K562 (cell line): Measurements from ENCODE around the gene HSF5. TPM values are rescaled to one million over a fixed set of nuclear protein-coding genes. Genes with fewer than 3 reads are reported as not detected.

Experiments used
- ATAC-seq: fragments of 200-7000 bp; cut with Tn5 transposase; 3 replicates; pipeline ENCODE4 v1.9.1; 2020; ENCODE audit warnings: moderate library complexity
- BruUV-seq: library from RNA; stranded (reverse); fragments of 400-500 nt; replicated peaks from 2 replicates; lab custom pipeline; 2021; lab: Mats Ljungman, UMichigan
- CTCF ChIA-PET: fragments of 300-600 bp; formaldehyde crosslinking; extraction: SDS; loops from one replicate; lab custom pipeline; 2021; ENCODE audit warnings: low intra/inter-chr PET ratio; lab: Yijun Ruan, JAX
- POLR2A ChIA-PET: fragments of 300-600, 350-650 bp; sonication (Branson Sonifier 250); formaldehyde crosslinking; extraction: SDS; loops from one replicate; lab custom pipeline; 2021; ENCODE audit warnings: antibody characterized with exemption, inconsistent platforms; lab: Yijun Ruan, JAX
- DNase-seq, 4 experiments: peaks; one replicate each; pipeline versions ENCODE4 v3.0.0 to v3.0.0-alpha.2; 2011 to 2018; ENCODE audit warnings: low spot score in 3 of 4, mixed read lengths in 3 of 4; ENCODE audit errors: extremely low read depth in 1 of 4
- FAIRE-seq: peaks from 2 replicates; lab custom pipeline; 2011; peaks lifted over from hg19 to GRCh38; lab: Jason Lieb, UNC
- H2AFZ ChIP-seq: 2 replicates; pipeline ENCODE4 v1.6.0; 2011; ENCODE audit warnings: low read depth, low read length, control low read depth, inconsistent platforms
- H3K27ac ChIP-seq: fragments of 200-600 bp; 3 replicates; pipeline ENCODE4 v1.8.0; 2011; ENCODE audit warnings: low read depth, mild to moderate bottlenecking, control low read depth, inconsistent platforms, low read length, moderate library complexity, mixed read lengths; ENCODE audit errors: extremely low read depth
- H3K27me3 ChIP-seq, 2 experiments: fragments of 300-600 bp in 1 of 2; 2 replicates in 1 of 2; 3 replicates in 1 of 2; pipeline versions ENCODE4 v1.6.0 to v1.8.0; 2011; ENCODE audit warnings: inconsistent platforms in 2 of 2, low read length in 2 of 2, mild to moderate bottlenecking in 1 of 2, mixed read lengths in 1 of 2, moderate library complexity in 1 of 2; ENCODE audit not compliant: control insufficient read depth in 2 of 2, insufficient read depth in 2 of 2
- H3K36me3 ChIP-seq: fragments of 300-600 bp; 3 replicates; pipeline ENCODE4 v1.8.0; 2011; ENCODE audit warnings: mild to moderate bottlenecking, low read length, inconsistent platforms; ENCODE audit not compliant: control insufficient read depth, insufficient read depth
- H3K4me1 ChIP-seq, 2 experiments: fragments of 200-600 bp in 1 of 2; replicated peaks in 1 of 2; 2 replicates in 1 of 2; 3 replicates in 1 of 2; pipeline versions ENCODE4 v1.5.1 to v1.8.0; 2011; ENCODE audit warnings: inconsistent platforms in 2 of 2, low read length in 2 of 2, mild to moderate bottlenecking in 1 of 2, mixed read lengths in 1 of 2, moderate library complexity in 1 of 2; ENCODE audit not compliant: control insufficient read depth in 2 of 2, insufficient read depth in 2 of 2
- H3K4me2 ChIP-seq: 2 replicates; pipeline ENCODE4 v1.6.1; 2011; ENCODE audit warnings: low read length, control low read depth, inconsistent platforms, mixed read lengths; ENCODE audit not compliant: insufficient read depth
- H3K4me3 ChIP-seq: fragments of 200-600 bp; sonication (generic), shearing (Covaris generic); 2 replicates; pipeline ENCODE4 v1.5.1; 2016; ENCODE audit warnings: control low read depth, inconsistent platforms
- H3K79me2 ChIP-seq: fragments of 200-600 bp; 3 replicates; pipeline ENCODE4 v1.8.0; 2011; ENCODE audit warnings: low read length, inconsistent platforms; ENCODE audit not compliant: control insufficient read depth, insufficient read depth
- H3K9ac ChIP-seq, 2 experiments: 2 replicates each; pipeline versions ENCODE4 v1.6.0 to v1.6.1; 2011; ENCODE audit warnings: low read depth in 2 of 2, low read length in 2 of 2, control low read depth in 1 of 2, inconsistent platforms in 1 of 2, mild to moderate bottlenecking in 1 of 2, mixed read lengths in 1 of 2; ENCODE audit not compliant: insufficient read depth in 1 of 2
- H3K9me1 ChIP-seq: one replicate; pipeline ENCODE4 v1.6.0; 2011; ENCODE audit warnings: inconsistent platforms, mild to moderate bottlenecking, low read length, moderate library complexity; ENCODE audit not compliant: control insufficient read depth, insufficient read depth
- H3K9me3 ChIP-seq: replicated peaks from 2 replicates; pipeline ENCODE4 v1.5.1; 2011; ENCODE audit warnings: low read depth, low read length, inconsistent platforms; ENCODE audit not compliant: control insufficient read depth, insufficient read depth
- H4K20me1 ChIP-seq: replicated peaks from 2 replicates; pipeline ENCODE4 v1.6.1; 2011; ENCODE audit warnings: low read length, inconsistent platforms, mixed read lengths; ENCODE audit not compliant: control insufficient read depth, insufficient read depth
- CBFA2T3 ChIP-seq: fragments of 450-650 bp; IDR thresholded peaks from 2 replicates; pipeline ENCODE4 v1.6.1; 2017
- CHD7 ChIP-seq: fragments of 200-600 bp; sonication (generic); IDR thresholded peaks from one replicate; pipeline ENCODE4 v1.6.1; 2012; ENCODE audit warnings: mild to moderate bottlenecking, low read depth, low read length, inconsistent platforms
- NFRKB ChIP-seq: fragments of 450-650 bp; IDR thresholded peaks from 2 replicates; pipeline ENCODE4 v1.6.1; 2016; ENCODE audit warnings: low read depth
- POLR2AphosphoS2 ChIP-seq: IDR thresholded peaks from 2 replicates; pipeline ENCODE4 v1.6.1; 2012; ENCODE audit warnings: low read length, improper control_type of control experiment
- SAFB2 ChIP-seq: fragments of 200-400 bp; formaldehyde crosslinking; IDR thresholded peaks from 2 replicates; pipeline ENCODE4 v1.6.1; 2018; ENCODE audit warnings: borderline replicate concordance, low read length, low read depth, moderate library complexity; ENCODE audit not compliant: severe bottlenecking
- SPI1 ChIP-seq: IDR thresholded peaks from 2 replicates; pipeline ENCODE4 v1.6.1; 2011; ENCODE audit warnings: low read depth, low read length, control low read depth, borderline replicate concordance
- TCF7 ChIP-seq: sonication (generic); IDR thresholded peaks from 2 replicates; pipeline ENCODE4 v1.6.1; 2016; ENCODE audit warnings: antibody characterized with exemption, borderline replicate concordance
- TCFL5 ChIP-seq: fragments of 250-450 bp; sonication (Bioruptor Pico); conservative IDR thresholded peaks from 2 replicates; pipeline ENCODE4 v1.6.1; 2021; ENCODE audit warnings: mild to moderate bottlenecking, moderate library complexity, matching md5 sums
- ZNF41 ChIP-seq: fragments of 250-450 bp; sonication (Bioruptor Pico); conservative IDR thresholded peaks from 2 replicates; pipeline ENCODE4 v1.4.0; 2020; ENCODE audit warnings: mild to moderate bottlenecking
- WGBS: fragments of 100-300 bp; shearing (Covaris generic); methylation state at CpG from one replicate; pipeline ENCODE4 v1.1.6; 2016; ENCODE audit warnings: low coverage, mixed read lengths; ENCODE audit not compliant: insufficient coverage; ENCODE audit errors: missing lambda C conversion rate; 5-methylcytosine and 5-hydroxymethylcytosine counted together
- in situ Hi-C: fragments of 300-500 bp; cut with MboI; formaldehyde crosslinking; loops from 4 replicates; pipeline ENCODE4 v1.15.0; 2018; ENCODE audit warnings: inconsistent platforms, mixed read lengths
- intact Hi-C: fragments of 100-400 bp; cut with micrococcal nuclease; formaldehyde crosslinking; loops from 2 replicates; pipeline ENCODE4 v1.14.2; 2022
- polyA plus RNA-seq, 8 experiments: library from polyadenylated mRNA; depleted of rRNA in 4 of 8; stranded (reverse) in 5 of 8; unstranded in 3 of 8; fragments of >200 nt; fragmentation: Nextera tagmentation in 2 of 8; fragmentation: Illumina TruSeq in 1 of 8; extraction: Ambion mirVana in 2 of 8; extraction: Trizol in 1 of 8; gene quantifications; 2 replicates each; pipeline versions ENCODE4 v1.2.1 to v1.2.3, GENCODE V29; 2011 to 2014; ENCODE audit warnings: inconsistent platforms in 1 of 8, missing spikeins in 1 of 8
- total RNA-seq, 7 experiments: library from RNA; depleted of rRNA in 6 of 7; stranded (reverse); fragments of >200 nt in 6 of 7; fragmentation: Illumina TruSeq in 2 of 7; extraction: Trizol in 2 of 7; gene quantifications; 2 replicates each; pipeline versions ENCODE4 v1.2.1 to v1.2.3, GENCODE V29; 2011 to 2021; ENCODE audit warnings: low replicate concordance in 1 of 7

HSF5 gene
- total and polyA plus RNA-seq, 9 of the 15 experiments (the other 6 are each of a cell fraction or from before 2014, with no cell fraction given) = 0.04 TPM; not detected in 8

GRCh38 chr17:58378733-58379510 lies 109.3 kb downstream of the HSF5 start (continued):
- TF ChIP-seq TCFL5 (no peak), TCF7 (peak; percentile 94), NFRKB (0 out of 2 replicates have a peak, but pooled peaks have one; percentile 25)
- TF ChIP-seq, all 486 proteins: peak for 20

- in situ Hi-C loops (no loop called here), intact Hi-C loops (no loop called here)
- Histone ChIP-seq H3K4me2 (no peak overlapping the region), H3K9ac (no peak overlapping the region), H3K4me1 (peaks cover 0 to 26% of the 10 kb centered on the region in 2 experiments; a peak in 4 of 5 replicates), H3K79me2 (no peaks in the 10 kb centered on the region), H3K36me3 (no peaks in the 10 kb centered on the region), H3K4me3 (no peak overlapping the region), H3K27me3 (no peaks in the 10 kb centered on the region), H4K20me1 (no peaks in the 10 kb centered on the region), H3K9me3 (no peaks in the 10 kb centered on the region), H2AFZ (no peak overlapping the region), H3K9me1 (no peaks in the 10 kb centered on the region), H3K27ac (no peak overlapping the region)
- 47% methylated on average over 5 of the region's 5 CpGs for WGBS
- no TSS peak for BruUV-seq
- POLR2A ChIA-PET = interaction anchor here (1.9 to 5.4 kb wide), 3 partner anchors 12 to 25 kb away, joined by 5 to 34 read pairs (median 17); partner anchors contain the start of gene SUPT4H1
- CTCF ChIA-PET = no interaction called here
- ATAC-seq = no peak
- no peak for FAIRE-seq
- no peak for DNase-seq
- TF ChIP-seq POLR2AphosphoS2 (no peak), SAFB2 (no peak), ZNF41 (no peak), CBFA2T3 (no peak), SPI1 (peak; percentile 66; the same call in 1 of the 2 replicates), CHD7 (no peak)
Observed at GRCh38 chr17:58377661-58378060, 110.5 kb downstream of the HSF5 start.
